GM21786 (cell line): Measurements from ENCODE around the gene TES.

Experiments used
- ATAC-seq: cut with Tn5 transposase; IDR thresholded peaks from one replicate; pipeline ENCODE4 v1.9.1; 2021; ENCODE audit not compliant: unreplicated experiment

Gene TES

GRCh38 chr7:116193329-116194087 is 16.8 kb upstream of the TES start:
- no peak for ATAC-seq

- ATAC-seq: no peak
These were observed 16.2 kb upstream of the TES start for GRCh38 chr7:116194115-116194514.

GRCh38 chr7:116195451-116195850 is 14.9 kb upstream of the TES start:
- no peak for ATAC-seq

- no peak for ATAC-seq
These were observed 13.4 kb upstream of the TES start for GRCh38 chr7:116196947-116197346.

GRCh38 chr7:116197360-116197759 is 13.0 kb upstream of the TES start:
- no peak for ATAC-seq

GRCh38 chr7:116198748-116199410 is 11.5 kb upstream of the TES start:
- no peak for ATAC-seq

GRCh38 chr7:116200963-116201362 is 9.4 kb upstream of the TES start:
- ATAC-seq: no peak

GRCh38 chr7:116206141-116206540 is 4.2 kb upstream of the TES start:
- no peak for ATAC-seq

GRCh38 chr7:116208919-116209318 is 1.4 kb upstream of the TES start:
- no peak for ATAC-seq

- no peak for ATAC-seq
These were observed 723 bp upstream of the TES start for GRCh38 chr7:116209561-116210070.

GRCh38 chr7:116211006-116211912 is 920 bp downstream of the TES start:
- peak; percentile 74 for ATAC-seq

GRCh38 chr7:116211913-116212596 is 1.7 kb downstream of the TES start:
- no peak for ATAC-seq

- no peak for ATAC-seq
These were observed 2.5 kb downstream of the TES start for GRCh38 chr7:116212869-116213268.

GRCh38 chr7:116213361-116214130 is 3.2 kb downstream of the TES start:
- ATAC-seq: no peak

- no peak for ATAC-seq
These were observed 4.6 kb downstream of the TES start for GRCh38 chr7:116214921-116215320.

- no peak for ATAC-seq
These were observed 5.2 kb downstream of the TES start for GRCh38 chr7:116215551-116215950.

- ATAC-seq: no peak
These were observed 6.7 kb downstream of the TES start for GRCh38 chr7:116216956-116217571.

GRCh38 chr7:116218051-116218645 is 7.8 kb downstream of the TES start:
- no peak for ATAC-seq

GRCh38 chr7:116218747-116219146 is 8.4 kb downstream of the TES start:
- ATAC-seq: no peak
